ENCODE data around the gene NTN1. TPM values are rescaled to one million over a fixed set of nuclear protein-coding genes. Genes with fewer than 3 reads are reported as not detected.

The NTN1 gene
- total RNA-seq, 1 donor from 2014 or later: 4.7 TPM

GRCh38 chr17:9212376-9213302 lies 191.3 kb downstream of the NTN1 start:
- H3K4me1 ChIP-seq: peaks cover 9% of the 10 kb centered on the region
- no peaks in the 10 kb centered on the region for H3K36me3 ChIP-seq
- no peak overlapping the region for H3K4me3 ChIP-seq
- intact Hi-C loops (cut with DNase I): no loop called here
- H3K9me3 ChIP-seq: peaks cover 8% of the 10 kb centered on the region
- no peak for DNase-seq (ENCODE audit: extremely low spot score in 2 of 2)
- no peaks in the 10 kb centered on the region for H3K27me3 ChIP-seq
- no peak overlapping the region for H3K27ac ChIP-seq
- TF ChIP-seq POLR2A (IDR thresholded peaks at IDR 0.05): no peak
- no peak for TF ChIP-seq CTCF (IDR thresholded peaks at IDR 0.05)
- TF ChIP-seq POLR2AphosphoS5 (IDR thresholded peaks at IDR 0.05; ENCODE audit: insufficient read depth in 1 of 2, low read depth in 1 of 2): no peak

GRCh38 chr17:9213303-9213640 lies 192.0 kb downstream of the NTN1 start:
- Histone ChIP-seq H3K27me3 (no peaks in the 10 kb centered on the region), H3K4me1 (peaks cover 14% of the 10 kb centered on the region), H3K9me3 (peaks cover 8% of the 10 kb centered on the region), H3K36me3 (no peaks in the 10 kb centered on the region), H3K4me3 (no peak overlapping the region), H3K27ac (no peak overlapping the region)
- intact Hi-C loops (cut with DNase I): no loop called here
- no peak for TF ChIP-seq POLR2A (IDR thresholded peaks at IDR 0.05)
- no peak for TF ChIP-seq CTCF (IDR thresholded peaks at IDR 0.05)
- TF ChIP-seq POLR2AphosphoS5 (IDR thresholded peaks at IDR 0.05; ENCODE audit: insufficient read depth in 1 of 2, low read depth in 1 of 2): no peak
- no peak for DNase-seq (ENCODE audit: extremely low spot score in 2 of 2)

GRCh38 chr17:9215465-9215864 lies 194.2 kb downstream of the NTN1 start:
- Histone ChIP-seq H3K4me1 (peaks cover 17% of the 10 kb centered on the region), H3K4me3 (no peak overlapping the region), H3K36me3 (no peaks in the 10 kb centered on the region), H3K27ac (no peak overlapping the region), H3K27me3 (no peaks in the 10 kb centered on the region), H3K9me3 (peaks cover 8% of the 10 kb centered on the region)
- no peak for TF ChIP-seq POLR2AphosphoS5 (IDR thresholded peaks at IDR 0.05; ENCODE audit: insufficient read depth in 1 of 2, low read depth in 1 of 2)
- TF ChIP-seq CTCF (IDR thresholded peaks at IDR 0.05): no peak
- DNase-seq (ENCODE audit: extremely low spot score in 2 of 2): no peak
- intact Hi-C loops (cut with DNase I): no loop called here

- TF ChIP-seq POLR2A (IDR thresholded peaks at IDR 0.05) (no peak), POLR2AphosphoS5 (IDR thresholded peaks at IDR 0.05; ENCODE audit: insufficient read depth in 1 of 2, low read depth in 1 of 2) (peak in 1 of 2 donors; percentile 62), CTCF (IDR thresholded peaks at IDR 0.05) (no peak)
- Histone ChIP-seq H3K27ac (peak overlapping the region; percentile 90), H3K4me1 (peaks cover 17% of the 10 kb centered on the region), H3K4me3 (no peak overlapping the region), H3K9me3 (peaks cover 8% of the 10 kb centered on the region), H3K27me3 (no peaks in the 10 kb centered on the region), H3K36me3 (no peaks in the 10 kb centered on the region)
- DNase-seq (ENCODE audit: extremely low spot score in 2 of 2): no peak
- intact Hi-C loops (cut with DNase I): no loop called here
These were observed 196.1 kb downstream of the NTN1 start for GRCh38 chr17:9217151-9218056.
